CD4-positive, alpha-beta T cell treated with Interleukin-10 for 1 hour (primary cell): ENCODE data around the gene BAHCC1.

Experiments used
- DNase-seq: peaks from one replicate; pipeline ENCODE4 v3.0.0-alpha.2; 2020

BAHCC1 gene

DNA sequence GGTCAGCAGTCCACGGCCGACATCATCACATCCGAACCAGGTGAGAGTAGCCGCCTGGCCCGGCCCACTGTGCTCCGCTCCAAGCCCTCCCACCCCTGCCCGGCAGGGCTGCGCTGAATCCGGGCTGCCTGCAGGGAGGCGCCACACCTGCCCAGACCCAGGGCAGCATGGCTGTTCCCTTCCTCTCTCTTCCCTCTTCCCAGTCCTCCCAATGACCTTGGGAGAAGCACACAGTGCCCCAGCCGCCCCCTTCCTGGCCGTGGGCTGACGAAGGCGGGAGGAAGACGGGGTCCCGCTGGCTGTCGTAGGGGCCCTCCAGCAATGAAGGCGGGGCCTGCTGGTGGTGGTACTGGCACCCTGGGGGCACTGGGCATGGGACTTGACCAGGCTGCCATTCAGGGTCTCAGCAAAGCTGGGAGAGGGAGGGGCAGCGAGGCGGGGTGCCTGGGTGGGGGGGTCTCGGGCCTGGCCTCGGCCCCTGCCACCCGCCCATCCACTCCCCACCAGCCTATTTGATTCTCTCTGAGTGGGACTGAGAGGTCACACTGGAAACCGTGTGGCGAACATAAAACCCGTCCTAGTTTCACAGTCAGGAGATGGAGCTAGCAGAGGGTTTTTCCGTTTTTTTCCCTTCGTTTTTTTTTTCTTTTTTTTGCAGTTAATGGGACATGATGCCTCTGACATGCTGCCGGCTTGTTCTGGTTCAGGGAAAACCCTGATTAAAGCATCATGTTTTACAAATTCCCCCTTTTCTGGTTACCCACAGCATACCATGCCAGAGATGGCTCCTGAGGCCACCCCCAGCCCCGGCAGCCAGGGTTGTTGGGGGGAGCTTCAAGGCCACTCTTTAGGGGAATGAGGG, 50.6 kb downstream of the BAHCC1 start:
- no peak for DNase-seq

GRCh38 chr17:81447331-81447933, 52.2 kb downstream of the BAHCC1 start:
- no peak for DNase-seq

DNA sequence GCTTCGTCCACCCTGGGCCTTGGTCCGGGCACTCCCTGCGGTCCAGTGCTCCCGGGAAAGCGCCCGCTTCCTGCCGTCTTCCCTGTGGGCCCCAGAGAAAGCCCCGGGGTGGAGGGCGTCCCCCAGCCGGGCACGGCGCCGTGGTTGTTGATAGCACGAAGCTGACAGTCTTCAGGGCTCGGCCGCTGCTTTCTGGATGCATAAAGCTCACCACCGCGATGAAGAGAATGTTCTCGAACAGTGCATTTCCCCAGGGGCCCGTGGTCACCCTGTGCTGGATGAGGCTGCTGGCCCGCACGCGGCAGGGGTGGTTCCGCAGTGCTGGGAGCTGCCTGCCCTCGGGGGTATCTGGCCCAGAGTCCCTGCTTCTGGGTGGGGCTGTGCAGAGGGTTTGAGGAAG, 53.2 kb downstream of the BAHCC1 start:
- DNase-seq: no peak

- no peak for DNase-seq
Observed at GRCh38 chr17:81448950-81449349, 53.7 kb downstream of the BAHCC1 start.

GRCh38 chr17:81449351-81449750, 54.1 kb downstream of the BAHCC1 start:
- no peak for DNase-seq

DNA sequence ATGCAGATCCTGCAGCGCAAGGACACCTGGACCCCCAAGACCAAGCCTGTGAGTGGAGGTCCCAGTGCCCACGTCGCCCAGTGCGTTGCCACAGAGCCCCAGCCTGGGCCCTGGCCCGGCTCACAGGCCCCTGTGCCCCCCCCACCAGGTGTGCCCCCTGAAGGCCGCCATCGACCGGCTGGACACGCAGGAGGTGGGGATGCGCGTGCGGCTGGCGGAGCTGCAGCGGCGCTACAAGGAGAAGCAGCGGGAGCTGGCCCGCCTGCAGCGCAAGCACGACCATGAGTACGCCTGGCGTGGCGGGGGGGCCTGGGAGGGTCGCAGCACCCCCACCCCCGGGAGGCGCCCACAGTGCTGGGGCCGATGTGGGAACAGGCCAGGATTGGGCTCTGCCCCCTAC, 56.6 kb downstream of the BAHCC1 start:
- no peak for DNase-seq

DNA sequence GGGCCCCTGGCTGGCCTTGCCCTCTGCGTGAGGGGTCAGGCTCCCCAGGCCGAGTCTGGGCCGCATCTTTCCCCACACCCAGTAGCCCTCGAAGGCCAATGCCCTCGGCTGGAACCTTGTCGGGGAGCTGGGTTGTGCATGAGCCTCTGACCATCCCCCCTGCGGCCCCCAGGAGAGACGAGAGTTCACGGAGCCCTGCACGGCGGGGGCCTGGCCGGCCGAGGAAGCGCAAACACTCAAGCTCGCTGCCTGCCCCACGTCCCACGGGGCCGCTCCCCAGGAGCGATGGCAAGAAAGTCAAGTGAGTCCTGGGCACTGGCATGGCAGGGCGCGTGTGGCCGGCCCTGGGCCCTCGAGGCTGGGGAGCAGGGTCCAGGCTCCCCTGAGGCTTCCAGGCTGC, 57.3 kb downstream of the BAHCC1 start:
- DNase-seq: no peak

GRCh38 chr17:81453076-81453475, 57.8 kb downstream of the BAHCC1 start:
- no peak for DNase-seq

DNA sequence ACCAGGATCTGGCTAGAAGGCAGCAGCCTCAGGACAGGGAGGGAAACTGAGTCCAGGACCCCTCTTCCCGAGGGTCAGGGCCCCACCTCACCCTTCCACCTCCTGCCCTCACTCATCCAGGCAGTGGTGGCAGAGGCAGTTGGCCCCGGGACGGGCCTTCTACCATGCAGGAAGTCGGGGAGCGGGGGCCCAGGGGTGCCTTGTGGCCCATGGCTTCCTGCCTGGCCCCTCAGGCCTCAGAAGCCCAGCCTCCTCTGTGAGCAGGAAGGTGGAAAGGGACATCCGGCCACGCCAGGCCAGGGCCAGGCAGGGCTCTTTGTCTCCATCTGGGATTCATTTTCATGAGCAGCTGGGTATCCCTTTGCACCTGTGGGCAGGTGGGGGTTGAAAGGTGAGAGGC, 58.5 kb downstream of the BAHCC1 start:
- DNase-seq: no peak

DNA sequence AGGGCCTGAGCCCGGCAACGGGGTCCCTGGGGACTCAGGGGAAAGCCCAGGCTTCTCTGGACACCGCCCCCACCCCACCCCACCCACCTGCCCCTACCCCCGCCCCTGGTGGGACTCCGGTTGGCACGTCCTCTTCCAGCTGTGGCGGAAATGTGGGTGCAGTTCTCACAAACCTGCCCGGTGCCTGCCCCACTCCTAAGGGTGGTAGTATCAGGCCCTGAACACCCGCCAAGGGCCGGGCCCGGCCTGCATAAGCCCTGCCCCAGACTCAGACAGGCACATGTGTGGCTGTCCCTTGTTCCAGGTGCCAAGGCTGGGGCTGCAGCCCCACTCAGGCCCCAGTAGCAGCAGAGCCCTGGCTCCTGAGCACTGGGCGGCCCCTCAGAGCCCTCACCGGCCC, 59.2 kb downstream of the BAHCC1 start:
- no peak for DNase-seq

DNA sequence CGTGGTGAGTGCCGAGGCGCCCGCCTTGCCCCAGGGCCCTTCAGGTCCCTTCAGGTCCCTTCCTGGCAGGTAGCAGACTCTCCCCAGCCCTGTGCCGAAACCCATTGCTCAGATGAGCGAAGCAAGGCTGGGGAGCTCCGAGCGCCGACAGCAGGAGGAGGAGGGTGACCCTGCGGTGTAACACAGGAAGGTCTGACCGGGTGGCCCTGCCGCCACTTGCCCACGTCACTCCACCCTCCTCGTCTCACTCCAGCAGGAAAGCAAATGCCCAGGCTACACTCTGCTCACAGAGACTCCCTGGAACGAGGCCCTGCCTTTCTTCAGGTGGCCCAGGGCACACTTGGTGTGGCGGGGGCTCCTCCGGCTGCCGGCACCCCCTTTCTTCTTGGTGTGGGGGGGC, 60.1 kb downstream of the BAHCC1 start:
- no peak for DNase-seq

GRCh38 chr17:81456091-81456490, 60.8 kb downstream of the BAHCC1 start:
- DNase-seq: no peak

DNA sequence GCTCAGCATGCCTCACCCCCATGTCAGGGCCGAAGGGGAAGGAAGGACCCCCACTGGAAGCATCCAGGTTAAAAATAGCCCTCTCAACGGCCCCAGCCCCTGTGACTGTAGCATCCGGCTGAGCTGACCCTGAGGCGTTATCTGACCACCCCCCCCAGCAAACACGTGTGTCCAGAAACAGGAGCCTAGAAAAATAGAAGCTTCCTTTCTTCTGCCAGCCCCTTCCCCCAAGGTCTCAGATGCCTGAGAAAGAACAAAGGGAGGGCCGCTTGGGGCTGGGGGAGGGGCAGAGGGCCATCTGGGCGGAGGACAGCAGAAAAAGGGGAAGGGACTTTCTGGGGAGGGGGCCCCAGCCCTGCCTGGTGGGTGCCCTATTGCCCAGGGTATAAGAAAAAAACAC, 61.5 kb downstream of the BAHCC1 start:
- DNase-seq: no peak

- no peak for DNase-seq
Observed at GRCh38 chr17:81457401-81457800, 62.1 kb downstream of the BAHCC1 start.

DNA sequence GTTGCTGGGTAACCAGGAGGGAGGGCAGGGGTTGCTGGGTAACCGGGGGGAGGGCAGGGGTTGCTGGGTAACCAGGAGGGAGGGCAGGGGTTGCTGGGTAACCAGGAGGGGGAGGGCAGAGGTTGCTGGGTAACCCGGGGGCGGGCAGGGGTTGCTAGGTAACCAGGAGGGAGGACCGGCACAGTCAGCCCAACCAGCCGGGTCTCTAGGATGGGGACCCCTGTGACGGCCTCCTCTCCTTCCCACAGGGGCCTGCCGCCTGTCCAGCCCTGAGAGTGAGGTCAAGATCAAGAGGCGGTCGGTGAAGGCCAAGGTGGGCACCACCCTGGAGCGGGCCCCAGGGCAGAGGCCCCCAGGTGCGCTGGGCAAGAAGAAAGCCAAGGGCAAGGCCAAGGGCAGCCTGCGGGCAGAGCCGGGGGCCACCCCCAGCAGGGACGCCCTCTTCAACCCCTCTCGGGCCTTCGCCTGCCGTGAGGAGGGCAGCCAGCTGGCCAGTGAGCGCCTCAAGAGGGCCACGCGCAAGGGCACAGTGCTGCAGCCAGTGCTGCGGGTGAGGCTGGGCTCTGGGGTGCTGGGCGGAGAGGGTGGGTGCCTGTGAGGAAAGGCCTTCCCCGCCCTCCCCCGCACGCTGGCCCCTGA, 62.8 kb downstream of the BAHCC1 start:
- DNase-seq: no peak

- DNase-seq: no peak
Observed at GRCh38 chr17:81458628-81459027, 63.4 kb downstream of the BAHCC1 start.

GRCh38 chr17:81459224-81459623, 64.0 kb downstream of the BAHCC1 start:
- no peak for DNase-seq

DNA sequence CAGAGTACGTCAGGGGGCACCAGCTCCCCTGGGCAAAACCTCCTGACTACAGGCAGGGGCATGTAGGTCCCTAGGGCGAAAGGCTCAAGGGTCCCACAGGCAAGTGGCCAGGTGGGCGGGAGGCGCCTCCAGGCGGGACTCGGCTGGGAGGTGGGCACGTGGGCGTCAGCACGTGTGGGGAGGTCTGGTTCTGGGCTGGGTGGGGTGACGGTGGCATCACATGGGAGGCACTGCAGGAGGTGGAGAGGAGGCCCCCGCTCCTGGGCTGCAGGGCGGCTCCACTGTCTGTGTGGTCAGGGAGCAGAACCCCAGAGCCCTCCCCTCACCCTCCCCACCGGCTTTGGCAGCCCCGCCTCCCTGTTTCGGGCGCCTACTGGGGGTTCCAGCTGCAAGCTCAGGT, 64.6 kb downstream of the BAHCC1 start:
- no peak for DNase-seq

- no peak for DNase-seq
Observed at GRCh38 chr17:81460856-81461460, 65.7 kb downstream of the BAHCC1 start.

DNA sequence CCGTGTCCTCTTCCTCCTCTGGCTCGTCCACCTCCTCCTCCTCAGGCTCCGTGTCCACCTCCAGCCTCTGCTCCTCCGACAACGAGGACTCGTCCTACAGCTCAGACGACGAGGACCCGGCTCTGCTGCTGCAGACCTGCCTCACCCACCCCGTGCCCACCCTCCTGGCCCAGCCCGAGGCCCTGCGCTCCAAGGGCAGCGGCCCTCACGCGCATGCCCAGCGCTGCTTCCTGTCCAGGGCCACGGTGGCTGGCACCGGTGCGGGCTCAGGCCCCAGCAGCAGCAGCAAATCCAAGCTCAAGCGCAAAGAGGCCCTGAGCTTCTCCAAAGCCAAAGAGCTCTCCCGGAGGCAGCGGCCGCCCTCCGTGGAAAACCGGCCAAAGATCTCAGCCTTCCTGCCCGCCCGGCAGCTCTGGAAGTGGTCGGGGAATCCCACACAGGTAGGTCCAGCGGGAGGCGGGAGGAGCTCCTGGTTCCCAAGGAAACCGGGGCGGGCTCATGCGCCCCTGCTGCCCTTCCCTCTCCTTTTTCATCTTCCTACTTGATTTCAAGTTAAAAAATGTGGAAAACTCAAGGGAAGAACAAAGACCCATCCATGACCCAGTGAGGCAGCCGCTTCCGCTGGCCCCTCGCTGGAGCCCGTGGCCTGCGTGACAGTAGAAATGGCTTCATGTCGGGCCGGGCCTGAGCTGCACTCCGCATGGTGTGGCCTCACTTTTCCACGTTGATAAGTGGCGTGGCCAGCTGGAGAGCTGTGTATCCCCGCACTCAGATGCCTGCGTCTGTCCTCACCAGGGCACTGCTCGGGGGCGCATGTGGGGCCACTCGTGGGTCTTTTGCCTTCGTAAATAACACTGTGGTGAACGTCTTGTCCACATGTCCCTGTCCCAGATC, 66.6 kb downstream of the BAHCC1 start:
- no peak for DNase-seq

DNA sequence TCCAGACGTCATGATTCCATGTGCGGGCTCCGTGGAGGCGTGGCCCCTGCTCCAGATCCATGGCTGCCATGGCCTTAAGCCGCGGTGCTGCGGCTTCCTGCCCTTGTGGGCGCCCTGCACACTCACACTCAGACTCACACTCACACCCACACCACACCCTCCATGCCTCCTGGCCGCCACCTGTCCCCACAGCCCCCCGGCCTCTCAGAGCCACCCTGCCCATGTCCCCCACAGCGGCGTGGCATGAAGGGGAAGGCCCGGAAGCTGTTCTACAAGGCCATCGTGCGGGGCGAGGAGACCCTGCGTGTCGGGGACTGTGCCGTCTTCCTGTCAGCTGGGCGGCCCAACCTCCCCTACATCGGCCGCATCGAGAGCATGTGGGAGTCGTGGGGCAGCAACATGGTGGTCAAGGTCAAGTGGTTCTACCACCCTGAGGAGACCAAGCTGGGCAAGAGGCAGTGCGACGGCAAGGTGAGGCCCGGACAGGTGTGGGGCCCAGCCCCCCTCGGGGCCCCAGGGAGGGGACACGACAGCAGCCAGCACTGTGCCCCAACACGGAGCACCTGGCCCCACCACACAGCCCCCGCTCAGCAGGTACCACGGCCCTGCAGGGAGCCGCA, 67.4 kb downstream of the BAHCC1 start:
- DNase-seq: no peak

- DNase-seq: no peak
Observed at GRCh38 chr17:81463506-81463905, 68.2 kb downstream of the BAHCC1 start.
